Stimulated activated CD4-positive, alpha-beta T cell treated with anti-CD3 and anti-CD28 coated beads, Interleukin-12 subunit alpha, Interleukin-12 subunit beta, amount 100 ng/mL, for 4 hours (primary cell): ENCODE data around the gene FBLN1.

Experiments used
- DNase-seq: peaks from one replicate; pipeline ENCODE4 v3.0.0-alpha.2; 2020

The FBLN1 gene

GRCh38 chr22:45504373-45505341 is 2.0 kb downstream of the FBLN1 start:
- no peak for DNase-seq

- DNase-seq, result no peak
Observed at GRCh38 chr22:45505991-45506747, 3.5 kb downstream of the FBLN1 start.

GRCh38 chr22:45506816-45507360 is 4.2 kb downstream of the FBLN1 start:
- DNase-seq, result no peak

- DNase-seq, result no peak
Observed at GRCh38 chr22:45507798-45508197, 5.1 kb downstream of the FBLN1 start.

- DNase-seq, result no peak
Observed at GRCh38 chr22:45508814-45509213, 6.1 kb downstream of the FBLN1 start.

GRCh38 chr22:45510376-45511232 is 7.9 kb downstream of the FBLN1 start:
- DNase-seq, result no peak

- no peak for DNase-seq
Observed at GRCh38 chr22:45511847-45512261, 9.2 kb downstream of the FBLN1 start.

GRCh38 chr22:45512363-45512762 is 9.7 kb downstream of the FBLN1 start:
- no peak for DNase-seq

GRCh38 chr22:45515676-45516075 is 13.0 kb downstream of the FBLN1 start:
- no peak for DNase-seq

GRCh38 chr22:45516163-45516562 is 13.5 kb downstream of the FBLN1 start:
- DNase-seq, result no peak

GRCh38 chr22:45516923-45517675 is 14.4 kb downstream of the FBLN1 start:
- no peak for DNase-seq

- DNase-seq, result no peak
Observed at GRCh38 chr22:45518136-45518535, 15.5 kb downstream of the FBLN1 start.

GRCh38 chr22:45518580-45518991 is 15.9 kb downstream of the FBLN1 start:
- no peak for DNase-seq

- DNase-seq, result no peak
Observed at GRCh38 chr22:45521178-45521577, 18.5 kb downstream of the FBLN1 start.

- DNase-seq, result no peak
Observed at GRCh38 chr22:45522462-45522861, 19.8 kb downstream of the FBLN1 start.

GRCh38 chr22:45524157-45524556 is 21.5 kb downstream of the FBLN1 start:
- DNase-seq, result no peak

GRCh38 chr22:45524966-45525365 is 22.3 kb downstream of the FBLN1 start:
- no peak for DNase-seq

GRCh38 chr22:45525480-45525879 is 22.8 kb downstream of the FBLN1 start:
- no peak for DNase-seq

- DNase-seq, result no peak
Observed at GRCh38 chr22:45526281-45526680, 23.6 kb downstream of the FBLN1 start.

GRCh38 chr22:45526768-45527360 is 24.2 kb downstream of the FBLN1 start:
- DNase-seq, result no peak

- no peak for DNase-seq
Observed at GRCh38 chr22:45527456-45527855, 24.8 kb downstream of the FBLN1 start.
